ENCODE results near the gene LRRN4.

DNA sequence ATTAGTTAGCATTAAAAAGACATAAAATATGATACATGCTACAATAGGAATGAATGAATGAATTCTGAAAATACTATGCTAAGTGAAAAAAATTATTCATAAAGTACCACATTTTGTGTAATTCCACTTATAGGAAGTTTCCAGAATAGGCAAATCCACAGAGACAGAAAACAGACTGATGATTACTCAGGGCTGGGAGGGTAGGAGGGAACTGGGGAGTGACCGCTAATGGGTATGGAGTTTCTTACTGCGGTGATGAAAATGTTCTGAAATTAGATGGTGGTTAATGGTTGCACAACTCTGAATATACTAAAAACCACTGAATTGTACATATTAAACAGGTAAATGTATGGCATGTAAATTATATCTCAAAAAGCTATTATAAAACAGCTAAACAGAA, 46.4 kb upstream of the LRRN4 start:
- no peak for TF ChIP-seq POLR2AphosphoS5 (IDR thresholded peaks at IDR 0.05)
- TF ChIP-seq, protein P1, sequence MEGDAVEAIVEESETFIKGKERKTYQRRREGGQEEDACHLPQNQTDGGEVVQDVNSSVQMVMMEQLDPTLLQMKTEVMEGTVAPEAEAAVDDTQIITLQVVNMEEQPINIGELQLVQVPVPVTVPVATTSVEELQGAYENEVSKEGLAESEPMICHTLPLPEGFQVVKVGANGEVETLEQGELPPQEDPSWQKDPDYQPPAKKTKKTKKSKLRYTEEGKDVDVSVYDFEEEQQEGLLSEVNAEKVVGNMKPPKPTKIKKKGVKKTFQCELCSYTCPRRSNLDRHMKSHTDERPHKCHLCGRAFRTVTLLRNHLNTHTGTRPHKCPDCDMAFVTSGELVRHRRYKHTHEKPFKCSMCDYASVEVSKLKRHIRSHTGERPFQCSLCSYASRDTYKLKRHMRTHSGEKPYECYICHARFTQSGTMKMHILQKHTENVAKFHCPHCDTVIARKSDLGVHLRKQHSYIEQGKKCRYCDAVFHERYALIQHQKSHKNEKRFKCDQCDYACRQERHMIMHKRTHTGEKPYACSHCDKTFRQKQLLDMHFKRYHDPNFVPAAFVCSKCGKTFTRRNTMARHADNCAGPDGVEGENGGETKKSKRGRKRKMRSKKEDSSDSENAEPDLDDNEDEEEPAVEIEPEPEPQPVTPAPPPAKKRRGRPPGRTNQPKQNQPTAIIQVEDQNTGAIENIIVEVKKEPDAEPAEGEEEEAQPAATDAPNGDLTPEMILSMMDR (IDR thresholded peaks at IDR 0.05): no peak
- no peak for TF ChIP-seq POLR2A (IDR thresholded peaks at IDR 0.05)
- TF ChIP-seq EP300 (IDR thresholded peaks at IDR 0.05): no peak

Data from gastroesophageal sphincter (tissue), 3 donors.